ENCODE results near the gene RSAD1. TPM values are rescaled to one million over a fixed set of nuclear protein-coding genes. Genes with fewer than 3 reads are reported as not detected.

The RSAD1 gene
- polyA plus RNA-seq, 1 of the 3 experiments (the other 2 are of a cell fraction), result 44.7 TPM

DNA sequence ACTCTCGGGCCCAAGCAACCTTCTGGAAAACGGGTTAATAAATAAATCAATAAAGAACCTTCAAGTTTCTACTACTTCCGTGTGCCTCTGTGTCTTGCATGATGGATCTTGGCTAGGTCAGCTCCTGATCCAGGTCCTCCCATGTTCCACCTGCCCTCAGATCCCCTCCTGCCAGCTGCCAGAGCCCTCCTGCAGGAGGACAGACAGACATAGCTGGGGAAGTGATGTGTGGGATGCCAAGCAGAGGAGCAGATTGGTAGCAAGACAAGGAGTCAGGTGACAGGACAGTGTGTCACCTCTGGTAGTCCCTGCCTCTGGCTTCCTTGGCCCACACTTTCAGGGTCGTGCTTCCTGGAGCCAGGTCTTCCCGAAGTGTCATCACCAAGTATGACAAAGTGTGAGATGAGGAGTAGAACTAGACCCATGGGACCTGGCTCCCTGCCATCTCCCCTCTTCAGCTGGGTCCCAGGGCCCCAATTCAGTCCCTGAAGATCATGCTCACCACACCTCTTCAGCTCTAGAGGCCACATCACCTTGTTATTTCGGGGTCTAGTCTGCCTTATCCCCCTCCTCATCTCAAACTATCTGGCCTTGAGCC, 52.9 kb downstream of the RSAD1 start:
- Histone ChIP-seq H2AFZ (ENCODE audit: low read depth) (no peak overlapping the region), H3K4me3 (ENCODE audit: low read depth in 2 of 2, low read length in 1 of 2) (no peak overlapping the region), H3F3A (replicated peaks; ENCODE audit: insufficient read depth) (no peaks in the 10 kb centered on the region), H3K4me1 (ENCODE audit: control insufficient read depth in 1 of 2, insufficient read depth in 2 of 2, low read depth in 1 of 2, low read length in 1 of 2) (peaks cover 7 to 30% of the 10 kb centered on the region in 2 experiments; a peak in 3 of 4 replicates), H3K9me3 (no peaks in the 10 kb centered on the region), H3K27ac (ENCODE audit: low read depth in 2 of 2, low read length in 1 of 2) (no peak overlapping the region), H4K20me1 (ENCODE audit: insufficient read depth) (no peaks in the 10 kb centered on the region), H3K27me3 (ENCODE audit: insufficient read depth) (peaks cover 28% of the 10 kb centered on the region; the same call in 1 of the 2 replicates), H3K9ac (no peak overlapping the region), H3K36me3 (replicated peaks in 1 of 2; ENCODE audit: control insufficient read depth in 1 of 2, insufficient read depth in 2 of 2, low read length in 1 of 2) (no peaks in the 10 kb centered on the region), H3K4me2 (no peak overlapping the region), H3K79me2 (ENCODE audit: insufficient read depth) (no peaks in the 10 kb centered on the region), H3K9me2 (no peaks in the 10 kb centered on the region)
- 83% methylated on average over 6 of the region's 6 CpGs for WGBS (ENCODE audit: low lambda C conversion rate)
- ChIA-PET POLR2A (interaction anchor here (0.5 kb wide), 1 partner anchor 400 kb away, joined by 3 read pairs; no protein-coding TSS in a partner anchor), CTCF (interaction anchor here (0.6 to 5.5 kb wide), 15 partner anchors 10 to 163 kb away, joined by 3 to 27 read pairs (median 5); partner anchors contain the start of gene SPATA20)
- TF ChIP-seq ELF1 (IDR thresholded peaks at IDR 0.05), result no peak
- TF ChIP-seq MEF2A (IDR thresholded peaks at IDR 0.05; ENCODE audit: borderline replicate concordance, low read depth), result no peak
- TF ChIP-seq EP300 (IDR thresholded peaks at IDR 0.05; ENCODE audit: borderline replicate concordance in 1 of 2, low read depth in 1 of 2, low read length in 1 of 2), result no peak
- no peak for TF ChIP-seq GABPA (IDR thresholded peaks at IDR 0.05; ENCODE audit: low read depth)
- TF ChIP-seq MXI1 (IDR thresholded peaks at IDR 0.05; ENCODE audit: low read depth, low read length), result no peak
- TF ChIP-seq SIN3A (IDR thresholded peaks at IDR 0.05; ENCODE audit: borderline replicate concordance, low read depth, low read length), result no peak
- TF ChIP-seq FOXM1 (IDR thresholded peaks at IDR 0.05; ENCODE audit: low read depth), result no peak
- TF ChIP-seq, protein P1, sequence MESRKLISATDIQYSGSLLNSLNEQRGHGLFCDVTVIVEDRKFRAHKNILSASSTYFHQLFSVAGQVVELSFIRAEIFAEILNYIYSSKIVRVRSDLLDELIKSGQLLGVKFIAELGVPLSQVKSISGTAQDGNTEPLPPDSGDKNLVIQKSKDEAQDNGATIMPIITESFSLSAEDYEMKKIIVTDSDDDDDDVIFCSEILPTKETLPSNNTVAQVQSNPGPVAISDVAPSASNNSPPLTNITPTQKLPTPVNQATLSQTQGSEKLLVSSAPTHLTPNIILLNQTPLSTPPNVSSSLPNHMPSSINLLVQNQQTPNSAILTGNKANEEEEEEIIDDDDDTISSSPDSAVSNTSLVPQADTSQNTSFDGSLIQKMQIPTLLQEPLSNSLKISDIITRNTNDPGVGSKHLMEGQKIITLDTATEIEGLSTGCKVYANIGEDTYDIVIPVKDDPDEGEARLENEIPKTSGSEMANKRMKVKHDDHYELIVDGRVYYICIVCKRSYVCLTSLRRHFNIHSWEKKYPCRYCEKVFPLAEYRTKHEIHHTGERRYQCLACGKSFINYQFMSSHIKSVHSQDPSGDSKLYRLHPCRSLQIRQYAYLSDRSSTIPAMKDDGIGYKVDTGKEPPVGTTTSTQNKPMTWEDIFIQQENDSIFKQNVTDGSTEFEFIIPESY (IDR thresholded peaks at IDR 0.05; ENCODE audit: borderline replicate concordance, low read depth), result no peak
- TF ChIP-seq SMC3 (IDR thresholded peaks at IDR 0.05; ENCODE audit: low read depth, low read length), result no peak
- TF ChIP-seq TAF1 (IDR thresholded peaks at IDR 0.05; ENCODE audit: borderline replicate concordance, low read depth, low read length), result no peak
- TF ChIP-seq NRF1 (IDR thresholded peaks at IDR 0.05; ENCODE audit: low read depth, low read length), result no peak
- no peak for TF ChIP-seq POLR2AphosphoS5 (IDR thresholded peaks at IDR 0.05; ENCODE audit: low read depth, low read length)
- TF ChIP-seq, protein P2, sequence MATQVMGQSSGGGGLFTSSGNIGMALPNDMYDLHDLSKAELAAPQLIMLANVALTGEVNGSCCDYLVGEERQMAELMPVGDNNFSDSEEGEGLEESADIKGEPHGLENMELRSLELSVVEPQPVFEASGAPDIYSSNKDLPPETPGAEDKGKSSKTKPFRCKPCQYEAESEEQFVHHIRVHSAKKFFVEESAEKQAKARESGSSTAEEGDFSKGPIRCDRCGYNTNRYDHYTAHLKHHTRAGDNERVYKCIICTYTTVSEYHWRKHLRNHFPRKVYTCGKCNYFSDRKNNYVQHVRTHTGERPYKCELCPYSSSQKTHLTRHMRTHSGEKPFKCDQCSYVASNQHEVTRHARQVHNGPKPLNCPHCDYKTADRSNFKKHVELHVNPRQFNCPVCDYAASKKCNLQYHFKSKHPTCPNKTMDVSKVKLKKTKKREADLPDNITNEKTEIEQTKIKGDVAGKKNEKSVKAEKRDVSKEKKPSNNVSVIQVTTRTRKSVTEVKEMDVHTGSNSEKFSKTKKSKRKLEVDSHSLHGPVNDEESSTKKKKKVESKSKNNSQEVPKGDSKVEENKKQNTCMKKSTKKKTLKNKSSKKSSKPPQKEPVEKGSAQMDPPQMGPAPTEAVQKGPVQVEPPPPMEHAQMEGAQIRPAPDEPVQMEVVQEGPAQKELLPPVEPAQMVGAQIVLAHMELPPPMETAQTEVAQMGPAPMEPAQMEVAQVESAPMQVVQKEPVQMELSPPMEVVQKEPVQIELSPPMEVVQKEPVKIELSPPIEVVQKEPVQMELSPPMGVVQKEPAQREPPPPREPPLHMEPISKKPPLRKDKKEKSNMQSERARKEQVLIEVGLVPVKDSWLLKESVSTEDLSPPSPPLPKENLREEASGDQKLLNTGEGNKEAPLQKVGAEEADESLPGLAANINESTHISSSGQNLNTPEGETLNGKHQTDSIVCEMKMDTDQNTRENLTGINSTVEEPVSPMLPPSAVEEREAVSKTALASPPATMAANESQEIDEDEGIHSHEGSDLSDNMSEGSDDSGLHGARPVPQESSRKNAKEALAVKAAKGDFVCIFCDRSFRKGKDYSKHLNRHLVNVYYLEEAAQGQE (IDR thresholded peaks at IDR 0.05; ENCODE audit: low read depth, low read length), result no peak
- TF ChIP-seq, protein P3, sequence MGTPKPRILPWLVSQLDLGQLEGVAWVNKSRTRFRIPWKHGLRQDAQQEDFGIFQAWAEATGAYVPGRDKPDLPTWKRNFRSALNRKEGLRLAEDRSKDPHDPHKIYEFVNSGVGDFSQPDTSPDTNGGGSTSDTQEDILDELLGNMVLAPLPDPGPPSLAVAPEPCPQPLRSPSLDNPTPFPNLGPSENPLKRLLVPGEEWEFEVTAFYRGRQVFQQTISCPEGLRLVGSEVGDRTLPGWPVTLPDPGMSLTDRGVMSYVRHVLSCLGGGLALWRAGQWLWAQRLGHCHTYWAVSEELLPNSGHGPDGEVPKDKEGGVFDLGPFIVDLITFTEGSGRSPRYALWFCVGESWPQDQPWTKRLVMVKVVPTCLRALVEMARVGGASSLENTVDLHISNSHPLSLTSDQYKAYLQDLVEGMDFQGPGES (IDR thresholded peaks at IDR 0.05; ENCODE audit: low read depth, low read length), result no peak
- TF ChIP-seq CHD2 (IDR thresholded peaks at IDR 0.05; ENCODE audit: low read length, partially characterized antibody), result no peak
- no peak for TF ChIP-seq JUND (IDR thresholded peaks at IDR 0.05)
- no peak for TF ChIP-seq GATA2 (CRISPR knock-in tag; IDR thresholded peaks at IDR 0.05)
- TF ChIP-seq NFIC (IDR thresholded peaks at IDR 0.05; ENCODE audit: borderline replicate concordance), result no peak
- no peak for TF ChIP-seq EZH2phosphoT487 (IDR thresholded peaks at IDR 0.05; ENCODE audit: borderline replicate concordance, low read depth)
- DNase-seq, result no peak

All from SK-N-SH (cell line).